Colonic mucosa (tissue), 4 donors: ENCODE data around the gene IL1RL2. TPM values are rescaled to one million over a fixed set of nuclear protein-coding genes. Genes with fewer than 3 reads are reported as not detected.

Experiments used
- DNase-seq: peaks from one replicate; pipeline ENCODE4 v3.0.0-alpha.2; 2020
- H3K27ac ChIP-seq: fragments of 200-600 bp; one replicate; pipeline ENCODE4 v1.8.0; 2021
- H3K27me3 ChIP-seq: fragments of 200-600 bp; one replicate; pipeline ENCODE4 v1.8.0; 2021
- H3K36me3 ChIP-seq: fragments of 200-600 bp; one replicate; pipeline ENCODE4 v1.8.0; 2021
- H3K4me1 ChIP-seq: fragments of 200-600 bp; one replicate; pipeline ENCODE4 v1.8.0; 2021; ENCODE audit warnings: mild to moderate bottlenecking
- H3K4me3 ChIP-seq: fragments of 200-600 bp; one replicate; pipeline ENCODE4 v1.8.0; 2021
- H3K9ac ChIP-seq, 2 donors: one replicate each; pipeline ENCODE4 v1.7.0; 2013; ENCODE audit warnings: control low read depth in 2 of 2, low read depth in 2 of 2, low read length in 2 of 2
- H3K9me3 ChIP-seq: fragments of 200-600 bp; one replicate; pipeline ENCODE4 v1.8.0; 2021
- intact Hi-C: fragments of 100-400 bp; cut with DNase I; formaldehyde crosslinking; loops from one replicate; pipeline ENCODE4 v1.14.1; 2022
- total RNA-seq, 2 donors: library from RNA; stranded (reverse); fragmentation: NEBNext Ultra II Directional in 1 of 2; extraction: Animal tissue kit (Norgen Biotek cat#: 25700) in 1 of 2; gene quantifications; one replicate each; pipeline ENCODE4 v1.2.1, GENCODE V29; 2021
- TF ChIP-seq, protein P1 (sequence below): fragments of 200-600 bp; IDR thresholded peaks from one replicate; pipeline ENCODE4 v1.8.0; 2022; ENCODE audit warnings: antibody characterized with exemption, mild to moderate bottlenecking
- donor health status: healthy.
- donor health status: DM: no; HTN: no; CAD: no.
- donor health status: DM: no; HTN: no; CAD: no.

IL1RL2 gene
- total RNA-seq, 2 donors from 2014 or later, result 1.9 to 2.8 TPM

DNA sequence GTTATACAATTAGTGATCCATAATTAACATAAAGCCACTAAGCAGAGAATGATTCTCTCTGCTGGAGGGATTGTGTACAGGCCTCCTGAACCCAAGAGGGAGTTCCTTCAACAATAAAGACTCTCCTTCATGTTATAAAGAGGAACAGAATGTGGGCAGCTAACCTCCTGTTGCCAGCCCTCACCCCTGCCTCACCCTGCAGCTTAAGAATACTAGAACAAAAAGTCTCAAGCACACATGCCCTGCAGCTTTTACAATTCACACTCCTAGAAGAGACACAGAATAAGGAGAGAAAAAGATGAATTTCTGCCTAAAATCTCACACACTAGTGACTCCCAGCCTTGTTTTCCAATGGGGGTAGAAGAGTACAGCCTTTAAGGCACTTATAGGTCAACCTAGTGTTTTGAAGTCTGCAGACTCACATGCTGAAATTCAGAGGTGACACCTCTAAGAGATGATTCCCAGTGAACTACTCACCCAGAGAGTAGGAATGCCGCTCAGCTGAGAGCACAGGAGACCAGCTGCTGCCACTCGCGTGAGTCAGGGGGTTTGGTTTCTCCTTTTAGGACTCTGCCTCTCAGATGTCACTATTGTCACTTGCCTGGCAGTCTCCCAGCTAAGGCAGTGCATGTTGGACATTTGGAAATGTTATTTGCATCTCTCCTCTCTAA is 92.0 kb downstream of the IL1RL2 start:
- Histone ChIP-seq H3K36me3 (no peaks in the 10 kb centered on the region), H3K4me1 (no peaks in the 10 kb centered on the region), H3K9ac (no peak overlapping the region), H3K27ac (no peak overlapping the region), H3K4me3 (no peak overlapping the region), H3K27me3 (no peaks in the 10 kb centered on the region), H3K9me3 (no peaks in the 10 kb centered on the region)
- no peak for DNase-seq
- intact Hi-C loops, result no loop called here
- TF ChIP-seq, protein P1, sequence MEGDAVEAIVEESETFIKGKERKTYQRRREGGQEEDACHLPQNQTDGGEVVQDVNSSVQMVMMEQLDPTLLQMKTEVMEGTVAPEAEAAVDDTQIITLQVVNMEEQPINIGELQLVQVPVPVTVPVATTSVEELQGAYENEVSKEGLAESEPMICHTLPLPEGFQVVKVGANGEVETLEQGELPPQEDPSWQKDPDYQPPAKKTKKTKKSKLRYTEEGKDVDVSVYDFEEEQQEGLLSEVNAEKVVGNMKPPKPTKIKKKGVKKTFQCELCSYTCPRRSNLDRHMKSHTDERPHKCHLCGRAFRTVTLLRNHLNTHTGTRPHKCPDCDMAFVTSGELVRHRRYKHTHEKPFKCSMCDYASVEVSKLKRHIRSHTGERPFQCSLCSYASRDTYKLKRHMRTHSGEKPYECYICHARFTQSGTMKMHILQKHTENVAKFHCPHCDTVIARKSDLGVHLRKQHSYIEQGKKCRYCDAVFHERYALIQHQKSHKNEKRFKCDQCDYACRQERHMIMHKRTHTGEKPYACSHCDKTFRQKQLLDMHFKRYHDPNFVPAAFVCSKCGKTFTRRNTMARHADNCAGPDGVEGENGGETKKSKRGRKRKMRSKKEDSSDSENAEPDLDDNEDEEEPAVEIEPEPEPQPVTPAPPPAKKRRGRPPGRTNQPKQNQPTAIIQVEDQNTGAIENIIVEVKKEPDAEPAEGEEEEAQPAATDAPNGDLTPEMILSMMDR, result no peak

DNA sequence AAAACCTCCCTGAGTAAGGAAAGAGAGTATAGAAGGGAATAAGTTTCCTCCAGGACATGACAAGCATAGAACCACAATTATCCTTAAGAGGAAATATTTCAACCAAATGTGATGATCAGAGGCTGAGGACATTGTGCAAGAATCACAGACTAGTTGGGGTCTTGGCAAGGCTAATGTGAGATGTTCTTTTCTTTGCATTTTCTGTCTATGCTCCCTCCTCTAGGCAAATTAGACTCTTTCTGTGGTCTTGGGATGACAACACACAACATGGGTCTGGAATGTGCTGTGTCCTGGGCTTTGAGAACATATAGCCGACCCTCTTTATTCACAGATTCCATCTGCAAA is 92.5 kb downstream of the IL1RL2 start:
- Histone ChIP-seq H3K9ac (no peak overlapping the region), H3K27ac (no peak overlapping the region), H3K36me3 (no peaks in the 10 kb centered on the region), H3K4me3 (no peak overlapping the region), H3K27me3 (no peaks in the 10 kb centered on the region), H3K9me3 (no peaks in the 10 kb centered on the region), H3K4me1 (no peaks in the 10 kb centered on the region)
- TF ChIP-seq, protein P1, result no peak
- no peak for DNase-seq
- intact Hi-C loops, result no loop called here

DNA sequence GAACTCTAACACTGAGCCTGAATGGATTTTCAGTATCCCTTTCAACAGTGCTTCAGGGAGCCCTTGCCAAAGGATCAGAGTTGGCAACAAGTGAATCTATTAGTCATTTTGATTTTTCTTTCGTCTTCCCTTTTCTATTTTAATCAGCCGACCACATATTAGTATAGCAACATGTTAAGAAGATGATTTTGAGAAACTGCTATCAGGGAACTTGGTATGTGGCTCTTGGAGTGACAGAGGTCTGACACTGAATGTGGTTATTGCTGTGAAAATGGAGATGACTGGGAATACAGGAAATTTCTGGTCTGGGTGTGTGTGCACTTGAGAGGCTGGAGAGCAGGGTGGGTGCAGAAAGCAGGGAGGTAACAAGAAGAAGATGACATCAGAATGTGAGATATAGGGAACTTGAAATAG is 95.9 kb downstream of the IL1RL2 start:
- intact Hi-C loops, result no loop called here
- TF ChIP-seq, protein P1, result no peak
- Histone ChIP-seq H3K4me3 (no peak overlapping the region), H3K4me1 (no peaks in the 10 kb centered on the region), H3K27me3 (no peaks in the 10 kb centered on the region), H3K36me3 (no peaks in the 10 kb centered on the region), H3K9ac (no peak overlapping the region), H3K27ac (no peak overlapping the region), H3K9me3 (no peaks in the 10 kb centered on the region)
- DNase-seq, result no peak

DNA sequence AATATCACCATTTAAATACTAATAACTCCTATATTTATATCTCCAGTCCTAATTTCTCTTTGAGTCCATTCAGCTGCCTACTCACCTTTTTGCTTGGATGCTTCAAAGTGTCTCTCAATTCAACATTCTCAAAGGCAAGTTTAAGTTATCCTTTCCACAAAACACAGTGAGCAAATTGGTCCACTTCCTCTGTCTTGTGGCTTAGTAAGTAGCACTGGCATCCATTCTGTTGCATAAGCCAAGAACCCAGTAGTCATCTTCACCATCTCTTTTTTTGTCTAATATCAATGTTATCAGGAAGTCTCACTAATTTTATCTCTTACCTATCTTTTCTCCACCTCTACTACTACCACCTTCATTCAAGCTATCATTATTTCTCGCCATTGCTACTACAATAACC is 97.2 kb downstream of the IL1RL2 start:
- no peaks in the 10 kb centered on the region for H3K36me3 ChIP-seq
- no peaks in the 10 kb centered on the region for H3K27me3 ChIP-seq
- no peak overlapping the region for H3K4me3 ChIP-seq
- no peak overlapping the region for H3K9ac ChIP-seq
- TF ChIP-seq, protein P1, result no peak
- no peak overlapping the region for H3K27ac ChIP-seq
- no peaks in the 10 kb centered on the region for H3K9me3 ChIP-seq
- H3K4me1 ChIP-seq, result no peaks in the 10 kb centered on the region
- intact Hi-C loops, result no loop called here
- no peak for DNase-seq

DNA sequence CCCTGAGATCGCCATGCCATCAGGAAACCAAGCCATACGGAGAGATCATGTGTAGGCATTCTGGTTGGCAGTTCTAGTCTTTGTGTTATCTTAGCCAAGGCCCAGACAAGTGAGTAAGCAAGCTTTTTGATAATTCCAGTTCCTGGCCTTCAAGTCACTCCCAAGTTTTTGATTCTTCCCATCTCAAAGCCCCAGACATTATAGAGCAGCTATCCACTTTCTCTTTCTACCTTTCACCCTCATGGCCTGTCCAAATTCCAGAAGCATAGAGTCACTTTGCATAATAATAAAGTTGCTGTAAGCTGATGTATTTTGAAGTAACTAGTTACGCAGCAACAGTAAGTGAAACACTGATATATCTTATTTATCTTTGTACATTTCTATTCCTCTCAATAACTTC is 97.8 kb downstream of the IL1RL2 start:
- Histone ChIP-seq H3K4me1 (no peaks in the 10 kb centered on the region), H3K27me3 (no peaks in the 10 kb centered on the region), H3K9ac (no peak overlapping the region), H3K4me3 (no peak overlapping the region), H3K9me3 (no peaks in the 10 kb centered on the region), H3K36me3 (no peaks in the 10 kb centered on the region), H3K27ac (no peak overlapping the region)
- TF ChIP-seq, protein P1, result no peak
- DNase-seq, result no peak
- intact Hi-C loops, result no loop called here
